ENCODE data around the gene FEM1A. TPM values are rescaled to one million over a fixed set of nuclear protein-coding genes. Genes with fewer than 3 reads are reported as not detected.
"Not testable (repeated sequence)": the region's sequence is repeated elsewhere in the genome, so short reads cannot be mapped to it uniquely, and the experiment has no call there.

The FEM1A gene
- total and polyA plus RNA-seq, 2 donors, result 5.5 to 9.1 TPM

GRCh38 chr19:4781801-4782200, 9.7 kb upstream of the FEM1A start:
- whole genome bisulfite sequencing, result 76% methylated on average over 3 of the region's 3 CpGs
- peaks cover 0 to 28% of the 10 kb centered on the region in 2 donors for H3K27me3 ChIP-seq (ENCODE audit: control insufficient read depth in 2 of 2, insufficient read depth in 1 of 2, low read length in 1 of 2)
- no peaks in the 10 kb centered on the region for H3K36me3 ChIP-seq (ENCODE audit: control insufficient read depth in 2 of 2, insufficient read depth in 2 of 2, low read length in 1 of 2)
- peaks cover 0 to 4% of the 10 kb centered on the region in 2 donors for H3K9me3 ChIP-seq (ENCODE audit: control insufficient read depth in 2 of 2, insufficient read depth in 1 of 2, low read length in 1 of 2)
- no peak overlapping the region for H3K4me3 ChIP-seq (ENCODE audit: low read length in 2 of 2)
- no peak for DNase-seq (ENCODE audit: low read depth in 6 of 9, low spot score in 9 of 9)
- no peaks in the 10 kb centered on the region for H3K4me1 ChIP-seq (ENCODE audit: control insufficient read depth in 2 of 2, insufficient read depth in 2 of 2, low read length in 2 of 2)
- no peak overlapping the region for H3K27ac ChIP-seq (ENCODE audit: low read depth in 1 of 2, low read length in 1 of 2)

DNA sequence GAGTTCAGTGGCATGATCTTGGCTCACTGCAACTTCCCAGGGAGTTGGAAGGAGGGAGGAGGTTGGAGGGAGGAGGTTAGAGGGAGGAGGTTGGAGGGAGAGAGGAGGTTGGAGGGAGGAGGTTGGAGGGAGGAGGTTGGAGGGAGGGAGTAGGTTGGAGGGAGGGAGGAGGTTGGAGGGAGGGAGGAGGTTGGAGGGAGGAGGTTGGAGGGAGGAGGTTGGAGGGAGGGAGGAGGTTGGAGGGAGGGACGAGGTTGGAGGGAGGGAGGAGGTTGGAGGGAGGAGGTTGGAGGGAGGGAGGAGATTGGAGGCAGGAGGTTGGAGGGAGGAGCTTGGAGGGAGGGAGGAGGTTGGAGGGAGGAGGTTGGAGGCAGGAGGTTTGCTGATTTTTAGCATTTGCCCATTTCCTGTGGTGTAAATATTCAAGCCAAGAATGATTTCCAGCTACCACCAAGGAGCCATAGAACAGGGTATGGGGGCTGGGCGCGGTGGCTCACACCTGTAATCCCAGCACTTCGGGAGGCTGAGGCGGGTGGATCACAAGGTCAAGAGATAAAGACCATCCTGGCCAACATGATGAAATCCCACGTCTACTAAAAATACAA, 5.0 kb upstream of the FEM1A start:
- not testable (repeated sequence) for H3K4me1 ChIP-seq (ENCODE audit: control insufficient read depth in 2 of 2, insufficient read depth in 2 of 2, low read length in 2 of 2); H3K4me3 ChIP-seq (ENCODE audit: low read length in 2 of 2); H3K36me3 ChIP-seq (ENCODE audit: control insufficient read depth in 2 of 2, insufficient read depth in 2 of 2, low read length in 1 of 2); H3K9me3 ChIP-seq (ENCODE audit: control insufficient read depth in 2 of 2, insufficient read depth in 1 of 2, low read length in 1 of 2); DNase-seq (ENCODE audit: low read depth in 6 of 9, low spot score in 9 of 9); H3K27ac ChIP-seq (ENCODE audit: low read depth in 1 of 2, low read length in 1 of 2)
- H3K27me3 ChIP-seq (ENCODE audit: control insufficient read depth in 2 of 2, insufficient read depth in 1 of 2, low read length in 1 of 2), result peaks cover 0 to 26% of the 10 kb centered on the region in 2 donors
- 83% methylated on average over 6 of the region's 6 CpGs for WGBS

DNA sequence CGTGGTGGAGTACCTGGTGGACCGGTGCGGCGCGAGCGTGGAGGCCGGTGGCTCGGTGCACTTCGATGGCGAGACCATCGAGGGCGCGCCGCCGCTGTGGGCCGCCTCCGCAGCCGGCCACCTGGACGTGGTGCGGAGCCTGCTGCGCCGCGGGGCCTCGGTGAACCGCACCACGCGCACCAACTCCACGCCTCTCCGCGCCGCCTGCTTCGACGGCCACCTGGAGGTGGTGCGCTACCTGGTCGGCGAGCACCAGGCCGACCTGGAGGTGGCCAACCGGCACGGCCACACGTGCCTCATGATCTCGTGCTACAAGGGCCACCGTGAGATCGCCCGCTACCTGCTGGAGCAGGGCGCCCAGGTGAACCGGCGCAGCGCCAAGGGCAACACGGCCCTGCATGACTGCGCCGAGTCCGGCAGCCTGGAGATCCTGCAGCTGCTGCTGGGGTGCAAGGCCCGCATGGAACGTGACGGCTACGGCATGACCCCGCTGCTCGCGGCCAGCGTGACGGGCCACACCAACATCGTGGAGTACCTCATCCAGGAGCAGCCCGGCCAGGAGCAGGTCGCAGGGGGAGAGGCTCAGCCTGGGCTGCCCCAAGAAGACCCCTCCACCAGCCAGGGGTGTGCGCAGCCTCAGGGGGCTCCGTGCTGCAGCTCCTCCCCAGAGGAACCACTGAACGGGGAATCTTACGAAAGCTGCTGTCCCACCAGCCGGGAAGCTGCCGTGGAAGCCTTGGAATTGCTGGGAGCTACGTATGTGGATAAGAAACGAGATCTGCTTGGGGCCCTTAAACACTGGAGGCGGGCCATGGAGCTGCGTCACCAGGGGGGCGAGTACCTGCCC, 708 bp downstream of the FEM1A start:
- H3K4me1 ChIP-seq (ENCODE audit: control insufficient read depth in 2 of 2, insufficient read depth in 2 of 2, low read length in 2 of 2), result peaks cover 8 to 32% of the 10 kb centered on the region in 2 donors
- peak overlapping the region; percentile 71 to 81 for H3K4me3 ChIP-seq (ENCODE audit: low read length in 2 of 2)
- peak overlapping the region; percentile 60 to 89 for H3K27ac ChIP-seq (ENCODE audit: low read depth in 1 of 2, low read length in 1 of 2)
- H3K36me3 ChIP-seq (ENCODE audit: control insufficient read depth in 2 of 2, insufficient read depth in 2 of 2, low read length in 1 of 2), result peaks cover 37 to 39% of the 10 kb centered on the region in 2 donors
- not testable (repeated sequence) for H3K9me3 ChIP-seq (ENCODE audit: control insufficient read depth in 2 of 2, insufficient read depth in 1 of 2, low read length in 1 of 2); DNase-seq (ENCODE audit: low read depth in 6 of 9, low spot score in 9 of 9); H3K27me3 ChIP-seq (ENCODE audit: control insufficient read depth in 2 of 2, insufficient read depth in 1 of 2, low read length in 1 of 2)
- WGBS, result 17% methylated on average over 75 of the region's 75 CpGs

DNA sequence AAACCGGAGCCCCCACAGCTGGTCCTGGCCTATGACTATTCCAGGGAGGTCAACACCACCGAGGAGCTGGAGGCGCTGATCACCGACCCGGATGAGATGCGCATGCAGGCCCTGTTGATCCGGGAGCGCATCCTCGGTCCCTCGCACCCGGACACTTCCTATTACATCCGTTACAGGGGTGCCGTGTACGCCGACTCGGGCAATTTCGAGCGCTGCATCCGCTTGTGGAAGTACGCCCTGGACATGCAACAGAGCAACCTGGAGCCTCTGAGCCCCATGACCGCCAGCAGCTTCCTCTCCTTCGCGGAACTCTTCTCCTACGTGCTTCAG, 1.3 kb downstream of the FEM1A start:
- H3K27ac ChIP-seq (ENCODE audit: low read depth in 1 of 2, low read length in 1 of 2); H3K27me3 ChIP-seq (ENCODE audit: control insufficient read depth in 2 of 2, insufficient read depth in 1 of 2, low read length in 1 of 2); H3K9me3 ChIP-seq (ENCODE audit: control insufficient read depth in 2 of 2, insufficient read depth in 1 of 2, low read length in 1 of 2); DNase-seq (ENCODE audit: low read depth in 6 of 9, low spot score in 9 of 9): not testable (repeated sequence)
- peak overlapping the region; percentile 71 to 81 for H3K4me3 ChIP-seq (ENCODE audit: low read length in 2 of 2)
- 97% methylated on average over 24 of the region's 24 CpGs for WGBS
- peaks cover 37 to 39% of the 10 kb centered on the region in 2 donors for H3K36me3 ChIP-seq (ENCODE audit: control insufficient read depth in 2 of 2, insufficient read depth in 2 of 2, low read length in 1 of 2)
- peaks cover 8 to 32% of the 10 kb centered on the region in 2 donors for H3K4me1 ChIP-seq (ENCODE audit: control insufficient read depth in 2 of 2, insufficient read depth in 2 of 2, low read length in 2 of 2)

GRCh38 chr19:4793278-4793677, 1.7 kb downstream of the FEM1A start:
- Histone ChIP-seq H3K36me3 (ENCODE audit: control insufficient read depth in 2 of 2, insufficient read depth in 2 of 2, low read length in 1 of 2) (peaks cover 37 to 39% of the 10 kb centered on the region in 2 donors), H3K4me1 (ENCODE audit: control insufficient read depth in 2 of 2, insufficient read depth in 2 of 2, low read length in 2 of 2) (peaks cover 8 to 32% of the 10 kb centered on the region in 2 donors)
- H3K4me3 ChIP-seq (ENCODE audit: low read length in 2 of 2); DNase-seq (ENCODE audit: low read depth in 6 of 9, low spot score in 9 of 9); H3K9me3 ChIP-seq (ENCODE audit: control insufficient read depth in 2 of 2, insufficient read depth in 1 of 2, low read length in 1 of 2); H3K27me3 ChIP-seq (ENCODE audit: control insufficient read depth in 2 of 2, insufficient read depth in 1 of 2, low read length in 1 of 2); H3K27ac ChIP-seq (ENCODE audit: low read depth in 1 of 2, low read length in 1 of 2): not testable (repeated sequence)
- WGBS, result 96% methylated on average over 19 of the region's 19 CpGs

DNA sequence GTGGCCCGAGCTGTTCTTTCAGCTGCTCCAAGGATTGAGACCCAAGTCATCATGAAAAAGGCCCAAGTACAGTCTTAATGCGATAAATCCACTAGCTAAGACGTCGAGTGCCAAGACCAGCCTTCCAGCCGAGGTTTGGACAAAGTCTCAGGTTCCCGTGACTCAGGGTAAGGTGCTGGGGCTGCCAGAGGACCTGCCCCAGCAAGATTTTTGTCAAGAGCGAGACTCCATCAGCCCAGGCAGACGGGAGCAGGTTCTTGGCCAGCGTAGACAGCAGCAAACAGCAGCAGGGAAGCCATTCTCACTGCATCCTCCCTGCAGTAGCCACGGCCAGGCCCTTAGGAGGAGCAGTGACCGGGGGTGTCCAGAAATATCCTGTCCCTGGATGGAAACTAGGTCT, 3.4 kb downstream of the FEM1A start:
- Histone ChIP-seq H3K36me3 (ENCODE audit: control insufficient read depth in 2 of 2, insufficient read depth in 2 of 2, low read length in 1 of 2) (peaks cover 37 to 39% of the 10 kb centered on the region in 2 donors), H3K27ac (ENCODE audit: low read depth in 1 of 2, low read length in 1 of 2) (peak overlapping the region in 1 of 2 donors; percentile 74), H3K9me3 (ENCODE audit: control insufficient read depth in 2 of 2, insufficient read depth in 1 of 2, low read length in 1 of 2) (no peaks in the 10 kb centered on the region), H3K27me3 (ENCODE audit: control insufficient read depth in 2 of 2, insufficient read depth in 1 of 2, low read length in 1 of 2) (no peaks in the 10 kb centered on the region), H3K4me1 (ENCODE audit: control insufficient read depth in 2 of 2, insufficient read depth in 2 of 2, low read length in 2 of 2) (peaks cover 8 to 32% of the 10 kb centered on the region in 2 donors), H3K4me3 (ENCODE audit: low read length in 2 of 2) (no peak overlapping the region)
- 94% methylated on average over 11 of the region's 11 CpGs for WGBS
- no peak for DNase-seq (ENCODE audit: low read depth in 6 of 9, low spot score in 9 of 9)

DNA sequence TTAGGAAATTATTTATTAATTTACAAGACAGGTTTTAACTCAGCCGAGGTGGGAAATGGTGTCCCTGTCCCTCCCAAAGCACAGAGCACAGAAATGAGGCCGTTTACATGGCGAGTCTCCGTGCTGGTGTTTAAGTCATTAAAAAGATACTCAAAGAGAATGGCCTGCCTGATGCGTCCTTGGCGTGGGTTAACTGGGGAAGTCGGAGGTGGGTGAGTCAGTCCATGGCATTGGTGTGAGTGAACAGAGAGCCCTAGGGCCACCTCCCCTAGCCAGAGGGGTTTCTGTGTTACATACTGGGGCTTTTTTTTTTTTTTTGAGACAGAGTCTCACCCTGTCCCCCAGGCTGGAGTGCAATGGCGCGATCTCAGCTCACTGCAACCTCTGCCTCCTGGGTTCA, 3.9 kb downstream of the FEM1A start:
- no peaks in the 10 kb centered on the region for H3K27me3 ChIP-seq (ENCODE audit: control insufficient read depth in 2 of 2, insufficient read depth in 1 of 2, low read length in 1 of 2)
- H3K4me1 ChIP-seq (ENCODE audit: control insufficient read depth in 2 of 2, insufficient read depth in 2 of 2, low read length in 2 of 2), result peaks cover 8 to 32% of the 10 kb centered on the region in 2 donors
- WGBS, result 95% methylated on average over 9 of the region's 9 CpGs
- peaks cover 37 to 39% of the 10 kb centered on the region in 2 donors for H3K36me3 ChIP-seq (ENCODE audit: control insufficient read depth in 2 of 2, insufficient read depth in 2 of 2, low read length in 1 of 2)
- no peaks in the 10 kb centered on the region for H3K9me3 ChIP-seq (ENCODE audit: control insufficient read depth in 2 of 2, insufficient read depth in 1 of 2, low read length in 1 of 2)
- no peak overlapping the region for H3K4me3 ChIP-seq (ENCODE audit: low read length in 2 of 2)
- DNase-seq (ENCODE audit: low read depth in 6 of 9, low spot score in 9 of 9), result no peak
- H3K27ac ChIP-seq (ENCODE audit: low read depth in 1 of 2, low read length in 1 of 2), result no peak overlapping the region

- Histone ChIP-seq H3K27me3 (ENCODE audit: control insufficient read depth in 2 of 2, insufficient read depth in 1 of 2, low read length in 1 of 2) (no peaks in the 10 kb centered on the region), H3K9me3 (ENCODE audit: control insufficient read depth in 2 of 2, insufficient read depth in 1 of 2, low read length in 1 of 2) (no peaks in the 10 kb centered on the region), H3K27ac (ENCODE audit: low read depth in 1 of 2, low read length in 1 of 2) (no peak overlapping the region), H3K36me3 (ENCODE audit: control insufficient read depth in 2 of 2, insufficient read depth in 2 of 2, low read length in 1 of 2) (peaks cover 7 to 11% of the 10 kb centered on the region in 2 donors), H3K4me3 (ENCODE audit: low read length in 2 of 2) (no peak overlapping the region), H3K4me1 (ENCODE audit: control insufficient read depth in 2 of 2, insufficient read depth in 2 of 2, low read length in 2 of 2) (no peaks in the 10 kb centered on the region)
- 89% methylated on average over 23 of the region's 23 CpGs for WGBS
- DNase-seq (ENCODE audit: low read depth in 6 of 9, low spot score in 9 of 9), result no peak
Measured at GRCh38 chr19:4800591-4801081, 9.1 kb downstream of the FEM1A start.

DNA sequence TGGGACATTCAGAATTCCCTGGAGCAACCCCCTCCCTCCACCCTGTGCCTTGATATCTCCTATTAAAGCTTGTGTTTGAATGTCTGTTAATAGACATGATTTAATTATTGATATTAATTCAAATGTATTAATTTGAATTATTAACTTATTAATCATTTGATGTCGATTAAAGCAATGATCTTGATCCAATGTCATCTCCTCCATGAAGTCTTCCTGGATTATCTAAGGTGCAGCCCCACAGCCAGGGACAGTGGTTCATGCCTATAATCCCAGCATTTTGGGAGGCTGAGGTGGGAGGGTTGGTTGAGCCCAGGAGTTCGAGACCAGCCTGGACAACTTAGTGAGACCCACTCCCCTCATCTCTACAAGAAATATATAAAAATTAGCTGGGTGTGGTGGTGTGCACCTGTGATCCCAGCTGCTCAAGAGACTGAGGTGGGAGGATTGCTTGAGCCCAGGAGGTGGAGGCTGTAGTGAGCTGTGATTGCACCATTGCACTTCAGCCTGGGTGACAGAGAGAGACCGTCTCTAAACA, 9.6 kb downstream of the FEM1A start:
- WGBS, result 96% methylated on average over 3 of the region's 3 CpGs
- H3K9me3 ChIP-seq (ENCODE audit: control insufficient read depth in 2 of 2, insufficient read depth in 1 of 2, low read length in 1 of 2), result no peaks in the 10 kb centered on the region
- peaks cover 7 to 8% of the 10 kb centered on the region in 2 donors for H3K36me3 ChIP-seq (ENCODE audit: control insufficient read depth in 2 of 2, insufficient read depth in 2 of 2, low read length in 1 of 2)
- no peak overlapping the region for H3K4me3 ChIP-seq (ENCODE audit: low read length in 2 of 2)
- H3K4me1 ChIP-seq (ENCODE audit: control insufficient read depth in 2 of 2, insufficient read depth in 2 of 2, low read length in 2 of 2), result no peaks in the 10 kb centered on the region
- no peaks in the 10 kb centered on the region for H3K27me3 ChIP-seq (ENCODE audit: control insufficient read depth in 2 of 2, insufficient read depth in 1 of 2, low read length in 1 of 2)
- no peak for DNase-seq (ENCODE audit: low read depth in 6 of 9, low spot score in 9 of 9)
- H3K27ac ChIP-seq (ENCODE audit: low read depth in 1 of 2, low read length in 1 of 2), result no peak overlapping the region
